ENCODE data around the gene KIF7. TPM values are rescaled to one million over a fixed set of nuclear protein-coding genes. Genes with fewer than 3 reads are reported as not detected.

KIF7 gene
- total and polyA plus RNA-seq, 10 of the 15 experiments (the other 5 are each of a cell fraction or from before 2014, with no cell fraction given) = 0.01 to 0.36 (median 0.10) TPM; not detected in 2

DNA sequence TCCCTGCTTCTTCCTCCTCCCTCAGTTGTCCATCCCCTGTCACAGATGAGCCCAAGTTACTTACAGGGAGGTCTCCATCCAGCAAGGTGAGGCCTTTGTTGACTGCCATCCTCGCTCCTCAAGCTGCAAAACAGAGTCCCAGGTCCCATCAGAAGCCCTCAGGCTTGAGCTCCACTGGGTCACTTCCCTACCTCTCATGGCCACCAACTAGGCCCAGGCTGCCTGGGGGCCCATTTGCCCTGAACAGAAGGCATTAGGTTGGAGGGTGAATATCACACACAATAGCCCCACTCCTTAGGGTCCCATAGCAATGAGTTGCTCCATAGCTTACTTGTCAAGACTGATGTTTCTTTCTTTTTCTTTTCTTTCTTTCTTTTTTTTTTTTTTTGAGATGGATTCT is 22.1 kb upstream of the KIF7 start:
- Histone ChIP-seq H3K4me1 (ENCODE audit: control insufficient read depth, insufficient read depth, low read length) (no peaks in the 10 kb centered on the region), H3K27me3 (replicated peaks in 1 of 2; ENCODE audit: control insufficient read depth in 2 of 2, insufficient read depth in 2 of 2, low read length in 1 of 2) (no peaks in the 10 kb centered on the region), H3K4me3 (no peak overlapping the region), H2AFZ (ENCODE audit: control insufficient read depth, low read depth, low read length) (no peak overlapping the region), H3K4me2 (ENCODE audit: control insufficient read depth, insufficient read depth) (no peak overlapping the region), H3K79me2 (ENCODE audit: control insufficient read depth, insufficient read depth, low read length) (no peaks in the 10 kb centered on the region), H3K9me3 (replicated peaks; ENCODE audit: control insufficient read depth, insufficient read depth, low read length) (no peaks in the 10 kb centered on the region), H3K36me3 (ENCODE audit: control insufficient read depth in 2 of 2, insufficient read depth in 2 of 2, low read length in 1 of 2) (no peaks in the 10 kb centered on the region), H4K20me1 (ENCODE audit: control insufficient read depth, insufficient read depth) (no peaks in the 10 kb centered on the region), H3K27ac (ENCODE audit: control insufficient read depth, insufficient read depth) (no peak overlapping the region), H3K9ac (ENCODE audit: control insufficient read depth, insufficient read depth, low read length) (no peak overlapping the region)
- no peak for ATAC-seq
- CTCF ChIA-PET = no interaction called here
- TF ChIP-seq POU2F2 (IDR thresholded peaks at IDR 0.05; ENCODE audit: borderline replicate concordance, low read depth, low read length) (no peak), ESRRA (IDR thresholded peaks at IDR 0.05; ENCODE audit: low read length) (no peak), PAX8 (IDR thresholded peaks at IDR 0.05) (no peak), KDM1A (IDR thresholded peaks at IDR 0.05; ENCODE audit: borderline replicate concordance) (no peak), ETV6 (conservative IDR thresholded peaks at IDR 0.05 in 1 of 2, IDR thresholded peaks at IDR 0.05 in 1 of 2; ENCODE audit: borderline replicate concordance in 1 of 2, low read depth in 1 of 2) (no peak), GABPA (IDR thresholded peaks at IDR 0.05; ENCODE audit: low read depth) (no peak), NFIC (IDR thresholded peaks at IDR 0.05; ENCODE audit: low read depth, low read length) (no peak), LARP7 (IDR thresholded peaks at IDR 0.05) (no peak)
- TF ChIP-seq, protein P1, sequence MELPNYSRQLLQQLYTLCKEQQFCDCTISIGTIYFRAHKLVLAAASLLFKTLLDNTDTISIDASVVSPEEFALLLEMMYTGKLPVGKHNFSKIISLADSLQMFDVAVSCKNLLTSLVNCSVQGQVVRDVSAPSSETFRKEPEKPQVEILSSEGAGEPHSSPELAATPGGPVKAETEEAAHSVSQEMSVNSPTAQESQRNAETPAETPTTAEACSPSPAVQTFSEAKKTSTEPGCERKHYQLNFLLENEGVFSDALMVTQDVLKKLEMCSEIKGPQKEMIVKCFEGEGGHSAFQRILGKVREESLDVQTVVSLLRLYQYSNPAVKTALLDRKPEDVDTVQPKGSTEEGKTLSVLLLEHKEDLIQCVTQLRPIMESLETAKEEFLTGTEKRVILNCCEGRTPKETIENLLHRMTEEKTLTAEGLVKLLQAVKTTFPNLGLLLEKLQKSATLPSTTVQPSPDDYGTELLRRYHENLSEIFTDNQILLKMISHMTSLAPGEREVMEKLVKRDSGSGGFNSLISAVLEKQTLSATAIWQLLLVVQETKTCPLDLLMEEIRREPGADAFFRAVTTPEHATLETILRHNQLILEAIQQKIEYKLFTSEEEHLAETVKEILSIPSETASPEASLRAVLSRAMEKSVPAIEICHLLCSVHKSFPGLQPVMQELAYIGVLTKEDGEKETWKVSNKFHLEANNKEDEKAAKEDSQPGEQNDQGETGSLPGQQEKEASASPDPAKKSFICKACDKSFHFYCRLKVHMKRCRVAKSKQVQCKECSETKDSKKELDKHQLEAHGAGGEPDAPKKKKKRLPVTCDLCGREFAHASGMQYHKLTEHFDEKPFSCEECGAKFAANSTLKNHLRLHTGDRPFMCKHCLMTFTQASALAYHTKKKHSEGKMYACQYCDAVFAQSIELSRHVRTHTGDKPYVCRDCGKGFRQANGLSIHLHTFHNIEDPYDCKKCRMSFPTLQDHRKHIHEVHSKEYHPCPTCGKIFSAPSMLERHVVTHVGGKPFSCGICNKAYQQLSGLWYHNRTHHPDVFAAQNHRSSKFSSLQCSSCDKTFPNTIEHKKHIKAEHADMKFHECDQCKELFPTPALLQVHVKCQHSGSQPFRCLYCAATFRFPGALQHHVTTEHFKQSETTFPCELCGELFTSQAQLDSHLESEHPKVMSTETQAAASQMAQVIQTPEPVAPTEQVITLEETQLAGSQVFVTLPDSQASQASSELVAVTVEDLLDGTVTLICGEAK (IDR thresholded peaks at IDR 0.05; ENCODE audit: borderline replicate concordance) = no peak
- TF ChIP-seq, protein P2, sequence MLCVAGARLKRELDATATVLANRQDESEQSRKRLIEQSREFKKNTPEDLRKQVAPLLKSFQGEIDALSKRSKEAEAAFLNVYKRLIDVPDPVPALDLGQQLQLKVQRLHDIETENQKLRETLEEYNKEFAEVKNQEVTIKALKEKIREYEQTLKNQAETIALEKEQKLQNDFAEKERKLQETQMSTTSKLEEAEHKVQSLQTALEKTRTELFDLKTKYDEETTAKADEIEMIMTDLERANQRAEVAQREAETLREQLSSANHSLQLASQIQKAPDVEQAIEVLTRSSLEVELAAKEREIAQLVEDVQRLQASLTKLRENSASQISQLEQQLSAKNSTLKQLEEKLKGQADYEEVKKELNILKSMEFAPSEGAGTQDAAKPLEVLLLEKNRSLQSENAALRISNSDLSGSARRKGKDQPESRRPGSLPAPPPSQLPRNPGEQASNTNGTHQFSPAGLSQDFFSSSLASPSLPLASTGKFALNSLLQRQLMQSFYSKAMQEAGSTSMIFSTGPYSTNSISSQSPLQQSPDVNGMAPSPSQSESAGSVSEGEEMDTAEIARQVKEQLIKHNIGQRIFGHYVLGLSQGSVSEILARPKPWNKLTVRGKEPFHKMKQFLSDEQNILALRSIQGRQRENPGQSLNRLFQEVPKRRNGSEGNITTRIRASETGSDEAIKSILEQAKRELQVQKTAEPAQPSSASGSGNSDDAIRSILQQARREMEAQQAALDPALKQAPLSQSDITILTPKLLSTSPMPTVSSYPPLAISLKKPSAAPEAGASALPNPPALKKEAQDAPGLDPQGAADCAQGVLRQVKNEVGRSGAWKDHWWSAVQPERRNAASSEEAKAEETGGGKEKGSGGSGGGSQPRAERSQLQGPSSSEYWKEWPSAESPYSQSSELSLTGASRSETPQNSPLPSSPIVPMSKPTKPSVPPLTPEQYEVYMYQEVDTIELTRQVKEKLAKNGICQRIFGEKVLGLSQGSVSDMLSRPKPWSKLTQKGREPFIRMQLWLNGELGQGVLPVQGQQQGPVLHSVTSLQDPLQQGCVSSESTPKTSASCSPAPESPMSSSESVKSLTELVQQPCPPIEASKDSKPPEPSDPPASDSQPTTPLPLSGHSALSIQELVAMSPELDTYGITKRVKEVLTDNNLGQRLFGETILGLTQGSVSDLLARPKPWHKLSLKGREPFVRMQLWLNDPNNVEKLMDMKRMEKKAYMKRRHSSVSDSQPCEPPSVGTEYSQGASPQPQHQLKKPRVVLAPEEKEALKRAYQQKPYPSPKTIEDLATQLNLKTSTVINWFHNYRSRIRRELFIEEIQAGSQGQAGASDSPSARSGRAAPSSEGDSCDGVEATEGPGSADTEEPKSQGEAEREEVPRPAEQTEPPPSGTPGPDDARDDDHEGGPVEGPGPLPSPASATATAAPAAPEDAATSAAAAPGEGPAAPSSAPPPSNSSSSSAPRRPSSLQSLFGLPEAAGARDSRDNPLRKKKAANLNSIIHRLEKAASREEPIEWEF (IDR thresholded peaks at IDR 0.05; ENCODE audit: insufficient replicate concordance, low read depth, low read length) = no peak
- TF ChIP-seq, protein P3, sequence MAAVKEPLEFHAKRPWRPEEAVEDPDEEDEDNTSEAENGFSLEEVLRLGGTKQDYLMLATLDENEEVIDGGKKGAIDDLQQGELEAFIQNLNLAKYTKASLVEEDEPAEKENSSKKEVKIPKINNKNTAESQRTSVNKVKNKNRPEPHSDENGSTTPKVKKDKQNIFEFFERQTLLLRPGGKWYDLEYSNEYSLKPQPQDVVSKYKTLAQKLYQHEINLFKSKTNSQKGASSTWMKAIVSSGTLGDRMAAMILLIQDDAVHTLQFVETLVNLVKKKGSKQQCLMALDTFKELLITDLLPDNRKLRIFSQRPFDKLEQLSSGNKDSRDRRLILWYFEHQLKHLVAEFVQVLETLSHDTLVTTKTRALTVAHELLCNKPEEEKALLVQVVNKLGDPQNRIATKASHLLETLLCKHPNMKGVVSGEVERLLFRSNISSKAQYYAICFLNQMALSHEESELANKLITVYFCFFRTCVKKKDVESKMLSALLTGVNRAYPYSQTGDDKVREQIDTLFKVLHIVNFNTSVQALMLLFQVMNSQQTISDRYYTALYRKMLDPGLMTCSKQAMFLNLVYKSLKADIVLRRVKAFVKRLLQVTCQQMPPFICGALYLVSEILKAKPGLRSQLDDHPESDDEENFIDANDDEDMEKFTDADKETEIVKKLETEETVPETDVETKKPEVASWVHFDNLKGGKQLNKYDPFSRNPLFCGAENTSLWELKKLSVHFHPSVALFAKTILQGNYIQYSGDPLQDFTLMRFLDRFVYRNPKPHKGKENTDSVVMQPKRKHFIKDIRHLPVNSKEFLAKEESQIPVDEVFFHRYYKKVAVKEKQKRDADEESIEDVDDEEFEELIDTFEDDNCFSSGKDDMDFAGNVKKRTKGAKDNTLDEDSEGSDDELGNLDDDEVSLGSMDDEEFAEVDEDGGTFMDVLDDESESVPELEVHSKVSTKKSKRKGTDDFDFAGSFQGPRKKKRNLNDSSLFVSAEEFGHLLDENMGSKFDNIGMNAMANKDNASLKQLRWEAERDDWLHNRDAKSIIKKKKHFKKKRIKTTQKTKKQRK (IDR thresholded peaks at IDR 0.05; ENCODE audit: low read depth, low read length) = no peak
- FAIRE-seq = no peak
- in situ Hi-C loops (cut with MboI) = no loop called here
- 9% methylated on average over 1 of the region's 1 CpG for WGBS (ENCODE audit: insufficient coverage, insufficient replicate concordance, low lambda C conversion rate, missing lambda C conversion rate)
- RAD21 ChIA-PET (ENCODE audit: unreplicated experiment) = no interaction called here
- no TSS peak for BruUV-seq (replicated peaks)
- SMC1A ChIA-PET (ENCODE audit: uncharacterized antibody, unreplicated experiment) = no interaction called here
- POLR2A ChIA-PET = no interaction called here
- DNase-seq (ENCODE audit: low read depth, low spot score) = no peak
- intact Hi-C loops (cut with micrococcal nuclease; ENCODE audit: unreplicated experiment) = no loop called here

Measured in GM12878 (cell line).